HepG2 (cell line): ENCODE measurements around the gene SBNO1. TPM values are rescaled to one million over a fixed set of nuclear protein-coding genes. Genes with fewer than 3 reads are reported as not detected.

Experiments used
- AGO2 ChIP-seq: fragments of 200-400 bp; formaldehyde crosslinking; optimal IDR thresholded peaks from 2 replicates; pipeline ENCODE3; 2017; ENCODE audit warnings: mild to moderate bottlenecking, low read depth, low read length, moderate library complexity
- ATF7-NPFF ChIP-seq: sonication (generic); formaldehyde crosslinking; IDR thresholded peaks from 2 replicates; pipeline ENCODE4 v1.8.1; 2023; ENCODE audit warnings: mild to moderate bottlenecking, low read depth, missing genetic modification reagents, moderate library complexity
- BRF2 ChIP-seq: sonication (generic); formaldehyde crosslinking; IDR thresholded peaks from 2 replicates; pipeline ENCODE4 v1.8.1; 2022; ENCODE audit warnings: mild to moderate bottlenecking, missing genetic modification reagents
- CSRNP1 ChIP-seq: sonication (generic); formaldehyde crosslinking; IDR thresholded peaks from 2 replicates; pipeline ENCODE4 v1.8.1; 2023; ENCODE audit warnings: mild to moderate bottlenecking, missing genetic modification reagents
- CTCF ChIP-seq: sonication (generic); formaldehyde crosslinking; IDR thresholded peaks from 2 replicates; pipeline ENCODE4 v1.5.0; 2020; ENCODE audit warnings: mild to moderate bottlenecking, missing genetic modification reagents, moderate library complexity
- ELF3 ChIP-seq: IDR thresholded peaks from 2 replicates; pipeline ENCODE4 v1.6.1; 2016; ENCODE audit warnings: missing genetic modification reagents, missing compliant biosample characterization
- ESRRA ChIP-seq: sonication (generic); formaldehyde crosslinking; IDR thresholded peaks from 2 replicates; pipeline ENCODE4 v1.5.1; 2020; ENCODE audit warnings: mild to moderate bottlenecking, low read depth, missing genetic modification reagents
- FOXA1 ChIP-seq, 2 experiments: fragments of 450-650 bp in 1 of 2; sonication (generic) in 1 of 2; formaldehyde crosslinking in 1 of 2; IDR thresholded peaks; 2 replicates each; pipeline versions ENCODE4 v1.4.0 to v1.6.1; 2016 to 2020; ENCODE audit warnings: missing genetic modification reagents in 1 of 2
- GMEB2 ChIP-seq: IDR thresholded peaks from 2 replicates; pipeline ENCODE4 v1.6.1; 2016; ENCODE audit warnings: missing biosample characterization, missing genetic modification reagents, low read depth
- IKZF1 ChIP-seq: fragments of 450-650 bp; IDR thresholded peaks from 2 replicates; pipeline ENCODE4 v1.7.1; 2016
- IRX3 ChIP-seq: sonication (generic); formaldehyde crosslinking; IDR thresholded peaks from 2 replicates; pipeline ENCODE4 v1.8.1; 2023; ENCODE audit warnings: mild to moderate bottlenecking, low read depth, missing genetic modification reagents, borderline replicate concordance
- NCOA2 ChIP-seq: sonication (generic); formaldehyde crosslinking; IDR thresholded peaks from 2 replicates; pipeline ENCODE4 v1.8.0; 2022; ENCODE audit warnings: inconsistent platforms
- SRY ChIP-seq: sonication (generic); formaldehyde crosslinking; IDR thresholded peaks from 2 replicates; pipeline ENCODE4 v1.8.0; 2022; ENCODE audit warnings: mild to moderate bottlenecking, missing genetic modification reagents
- ZNF343 ChIP-seq: sonication (generic); formaldehyde crosslinking; IDR thresholded peaks from 2 replicates; pipeline ENCODE4 v1.4.0; 2020; ENCODE audit warnings: mild to moderate bottlenecking, missing genetic modification reagents
- ZNF510 ChIP-seq: sonication (generic); formaldehyde crosslinking; IDR thresholded peaks from 2 replicates; pipeline ENCODE4 v1.4.0; 2020; ENCODE audit warnings: low read depth, mild to moderate bottlenecking, missing genetic modification reagents
- ZNF609 ChIP-seq: sonication (generic); formaldehyde crosslinking; IDR thresholded peaks from 2 replicates; pipeline ENCODE4 v1.4.0; 2020; ENCODE audit warnings: mild to moderate bottlenecking, missing genetic modification reagents, borderline replicate concordance
- ZNF891 ChIP-seq: sonication (generic); formaldehyde crosslinking; IDR thresholded peaks from 2 replicates; pipeline ENCODE4 v1.5.0; 2020; ENCODE audit warnings: mild to moderate bottlenecking, missing genetic modification reagents
- polyA plus RNA-seq, 8 experiments: library from polyadenylated mRNA; depleted of rRNA in 3 of 8; stranded (reverse) in 7 of 8; unstranded in 1 of 8; fragments of >200 nt; fragmentation: Illumina TruSeq in 4 of 8; extraction: Trizol in 4 of 8; gene quantifications; 2 replicates each; pipeline versions ENCODE4 v1.2.1 to v1.2.3, GENCODE V29; 2011 to 2016; ENCODE audit warnings: low read depth in 4 of 8, missing spikeins in 1 of 8, mixed read lengths in 1 of 8; ENCODE audit not compliant: insufficient read depth in 1 of 8
- total RNA-seq, 5 experiments: library from RNA; depleted of rRNA; stranded (reverse); fragments of >200 nt; fragmentation: Illumina TruSeq; extraction: Trizol; gene quantifications; 2 replicates each; pipeline ENCODE4 v1.2.3, GENCODE V29; 2016; ENCODE audit warnings: low read depth in 1 of 5

SBNO1 gene
- total and polyA plus RNA-seq, 2 of the 13 experiments (the other 11 are each of a cell fraction or from before 2014, with no cell fraction given): 10.9 to 40.2 TPM

- TF ChIP-seq ZNF609 (CRISPR knock-in tag) (peak; percentile 78; the same call in 1 of the 2 replicates), ELF3 (no peak; the same call in 1 of the 2 replicates), CSRNP1 (CRISPR knock-in tag) (peak; percentile 60), NCOA2 (peak; percentile 63; the same call in 1 of the 2 replicates), CTCF (CRISPR knock-in tag) (0 out of 2 replicates have a peak, but pooled peaks have one; percentile 8), AGO2 (peak; percentile 90), ZNF343 (CRISPR knock-in tag) (0 out of 2 replicates have a peak, but pooled peaks have one; percentile 31), FOXA1 (IDR thresholded peaks at IDR 0.05) (no peak), FOXA1 (CRISPR knock-in tag; IDR thresholded peaks at IDR 0.05) (peak; percentile 74; the same call in 1 of the 2 replicates), IKZF1 (no peak), SRY (0 out of 2 replicates have a peak, but pooled peaks have one; percentile 16), GMEB2 (CRISPR knock-in tag) (no peak), IRX3 (CRISPR knock-in tag) (no peak), ZNF891 (CRISPR knock-in tag) (0 out of 2 replicates have a peak, but pooled peaks have one; percentile 5), ATF7-NPFF (peak; percentile 58; the same call in 1 of the 2 replicates), ZNF510 (CRISPR knock-in tag) (0 out of 2 replicates have a peak, but pooled peaks have one; percentile 48), BRF2 (no peak), ESRRA (CRISPR knock-in tag) (no peak)
These were observed 94.2 kb downstream of the SBNO1 start (continued) for GRCh38 chr12:123270214-123271000.
